Nucleus accumbens (tissue), 56 donors: Measurements from ENCODE around the gene KISS1R.

Experiments
- DNase-seq, 56 donors: peaks; one replicate each; lab custom pipeline; 2025; lab: John Stamatoyannopoulos, UW

The KISS1R gene

GRCh38 chr19:963486-963951 lies 46.4 kb downstream of the KISS1R start:
- DNase-seq, result no peak

DNA sequence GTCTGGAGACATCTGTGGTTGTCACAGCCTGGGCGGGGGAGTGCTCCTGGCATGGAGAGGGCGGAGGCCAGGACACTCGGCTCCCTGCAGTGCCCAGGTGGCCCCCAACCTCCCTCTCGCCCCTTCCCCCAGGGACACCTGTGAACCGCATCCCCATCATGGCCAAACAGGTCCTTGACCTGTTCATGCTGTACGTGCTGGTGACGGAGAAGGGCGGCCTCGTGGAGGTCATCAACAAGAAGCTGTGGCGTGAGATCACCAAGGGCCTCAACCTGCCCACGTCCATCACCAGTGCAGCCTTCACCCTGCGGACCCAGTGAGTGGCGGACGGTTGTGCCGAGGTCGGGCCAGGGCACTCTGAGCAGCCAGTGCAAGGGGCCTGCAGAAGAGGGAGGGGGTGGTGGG lies 47.0 kb downstream of the KISS1R start:
- no peak for DNase-seq

GRCh38 chr19:964761-965694 lies 47.9 kb downstream of the KISS1R start:
- DNase-seq, result no peak

- no peak for DNase-seq
These were observed 49.5 kb downstream of the KISS1R start for GRCh38 chr19:966485-967088.
